HepG2 (cell line): ENCODE data around the gene PADI1. TPM values are rescaled to one million over a fixed set of nuclear protein-coding genes. Genes with fewer than 3 reads are reported as not detected.

Experiments used
- ATAC-seq: fragments of 200-7000 bp; cut with Tn5 transposase; 3 replicates; pipeline ENCODE4 v1.9.1; 2020; ENCODE audit warnings: mild to moderate bottlenecking, moderate library complexity
- BruUV-seq: library from RNA; stranded (reverse); fragments of 400-500 nt; replicated peaks from 2 replicates; lab custom pipeline; 2021; lab: Mats Ljungman, UMichigan
- CTCF ChIA-PET: fragments of 300-600 bp; formaldehyde crosslinking; extraction: SDS; loops from one replicate; lab custom pipeline; 2021; ENCODE audit warnings: low total read pairs, inconsistent platforms, low intra/inter-chr PET ratio; lab: Yijun Ruan, JAX
- POLR2A ChIA-PET: fragments of 350-600 bp; sonication (Branson Sonifier 250); formaldehyde crosslinking; loops from one replicate; lab custom pipeline; 2020; ENCODE audit warnings: antibody characterized with exemption, inconsistent platforms; lab: Yijun Ruan, JAX
- DNase-seq: peaks from one replicate; pipeline ENCODE4 v3.0.0-alpha.2; 2015; ENCODE audit warnings: low spot score
- FAIRE-seq: peaks from 3 replicates; lab custom pipeline; 2011; peaks lifted over from hg19 to GRCh38; lab: Jason Lieb, UNC
- H2AFZ ChIP-seq: one replicate; pipeline ENCODE4 v1.6.1; 2011; ENCODE audit warnings: low read length, inconsistent platforms
- H3K27ac ChIP-seq: fragments of 300-600 bp; 3 replicates; pipeline ENCODE4 v1.8.0; 2011; ENCODE audit warnings: mixed run types, mild to moderate bottlenecking, mixed read lengths, low read length, inconsistent platforms; ENCODE audit not compliant: insufficient read depth; ENCODE audit errors: extremely low read length
- H3K27me3 ChIP-seq, 2 experiments: fragments of 200-600 bp in 1 of 2; 2 replicates in 1 of 2; 3 replicates in 1 of 2; pipeline versions ENCODE4 v1.6.0 to v1.8.0; 2011; ENCODE audit warnings: low read length in 2 of 2, mild to moderate bottlenecking in 2 of 2, moderate library complexity in 2 of 2, inconsistent platforms in 1 of 2; ENCODE audit not compliant: insufficient read depth in 2 of 2, control insufficient read depth in 1 of 2
- H3K36me3 ChIP-seq, 2 experiments: fragments of 200-600 bp in 1 of 2; replicated peaks in 1 of 2; 2 replicates in 1 of 2; 3 replicates in 1 of 2; pipeline versions ENCODE4 v1.5.1 to v1.8.0; 2011; ENCODE audit warnings: low read length in 2 of 2, inconsistent platforms in 1 of 2; ENCODE audit not compliant: insufficient read depth in 2 of 2, control insufficient read depth in 1 of 2
- H3K4me1 ChIP-seq: 2 replicates; pipeline ENCODE4 v1.5.1; 2012; ENCODE audit warnings: low read length, inconsistent platforms; ENCODE audit not compliant: insufficient read depth
- H3K4me2 ChIP-seq: 2 replicates; pipeline ENCODE4 v1.6.0; 2011; ENCODE audit warnings: low read depth, low read length, inconsistent platforms
- H3K4me3 ChIP-seq, 3 experiments: fragments of 200-600 bp in 1 of 3; sonication (generic), shearing (Covaris generic) in 1 of 3; replicated peaks in 1 of 3; 2 replicates each; pipeline ENCODE4 v1.5.1; 2011 to 2016; ENCODE audit warnings: low read length in 3 of 3, inconsistent platforms in 2 of 3, low read depth in 2 of 3, mild to moderate bottlenecking in 2 of 3, control low read depth in 1 of 3, mixed read lengths in 1 of 3; ENCODE audit not compliant: insufficient read depth in 1 of 3
- H3K79me2 ChIP-seq: one replicate; pipeline ENCODE4 v1.6.1; 2011; ENCODE audit warnings: low read length, inconsistent platforms; ENCODE audit not compliant: insufficient read depth
- H3K9ac ChIP-seq: 2 replicates; pipeline ENCODE4 v1.6.0; 2011; ENCODE audit warnings: mild to moderate bottlenecking, low read depth, low read length, inconsistent platforms; ENCODE audit not compliant: insufficient read depth
- H3K9me3 ChIP-seq: 2 replicates; pipeline ENCODE4 v1.5.1; 2012; ENCODE audit warnings: mild to moderate bottlenecking, low read length
- H4K20me1 ChIP-seq: 2 replicates; pipeline ENCODE4 v1.6.0; 2011; ENCODE audit warnings: inconsistent platforms, mild to moderate bottlenecking, low read length, moderate library complexity; ENCODE audit not compliant: insufficient read depth
- BRF2 ChIP-seq: sonication (generic); formaldehyde crosslinking; IDR thresholded peaks from 2 replicates; pipeline ENCODE4 v1.8.1; 2022; ENCODE audit warnings: mild to moderate bottlenecking, missing genetic modification reagents
- CBX1 ChIP-seq: IDR thresholded peaks from one replicate; pipeline ENCODE4 v1.6.1; 2016; ENCODE audit warnings: antibody characterized with exemption, low read depth
- EEA1 ChIP-seq: sonication (generic); formaldehyde crosslinking; IDR thresholded peaks from 2 replicates; pipeline ENCODE4 v1.5.1; 2020; ENCODE audit warnings: mild to moderate bottlenecking, missing genetic modification reagents, borderline replicate concordance
- FOXC1 ChIP-seq: sonication (generic); formaldehyde crosslinking; IDR thresholded peaks from 2 replicates; pipeline ENCODE4 v1.8.0; 2022; ENCODE audit warnings: mild to moderate bottlenecking, missing genetic modification reagents, borderline replicate concordance
- ISX ChIP-seq: sonication (generic); formaldehyde crosslinking; conservative IDR thresholded peaks from 2 replicates; pipeline ENCODE4 v1.5.0; 2020; ENCODE audit warnings: missing genetic modification reagents
- KAT2B ChIP-seq: fragments of 150-350 bp; IDR thresholded peaks from 2 replicates; pipeline ENCODE4 v1.6.1; 2014; ENCODE audit warnings: low read depth, low read length, borderline replicate concordance
- TRIM24 ChIP-seq: sonication (generic); formaldehyde crosslinking; IDR thresholded peaks from 2 replicates; pipeline ENCODE4 v1.8.0; 2022; ENCODE audit warnings: mild to moderate bottlenecking, missing genetic modification reagents
- ZNF343 ChIP-seq: sonication (generic); formaldehyde crosslinking; IDR thresholded peaks from 2 replicates; pipeline ENCODE4 v1.4.0; 2020; ENCODE audit warnings: mild to moderate bottlenecking, missing genetic modification reagents
- ZNF644 ChIP-seq: IDR thresholded peaks from 2 replicates; pipeline ENCODE4 v1.6.1; 2016; ENCODE audit warnings: low read depth
- WGBS: methylation state at CpG from one replicate; pipeline ENCODE4 v1.1.6; 2017; ENCODE audit warnings: low lambda C conversion rate; 5-methylcytosine and 5-hydroxymethylcytosine counted together
- in situ Hi-C: cut with HindIII; loops from 2 replicates; pipeline ENCODE4 v1.10.0; 2017; ENCODE audit warnings: low pct_unique_long_range_greater_than_20kb; ENCODE audit not compliant: extremely low pct_ligation_motif_present
- intact Hi-C: fragments of 100-400 bp; cut with micrococcal nuclease; formaldehyde crosslinking; loops from one replicate; pipeline ENCODE4 v1.10.0; 2022; ENCODE audit not compliant: unreplicated experiment
- polyA plus RNA-seq, 8 experiments: library from polyadenylated mRNA; depleted of rRNA in 3 of 8; stranded (reverse) in 7 of 8; unstranded in 1 of 8; fragments of >200 nt; fragmentation: Illumina TruSeq in 4 of 8; extraction: Trizol in 4 of 8; gene quantifications; 2 replicates each; pipeline versions ENCODE4 v1.2.1 to v1.2.3, GENCODE V29; 2011 to 2016; ENCODE audit warnings: low read depth in 4 of 8, missing spikeins in 1 of 8, mixed read lengths in 1 of 8; ENCODE audit not compliant: insufficient read depth in 1 of 8
- total RNA-seq, 5 experiments: library from RNA; depleted of rRNA; stranded (reverse); fragments of >200 nt; fragmentation: Illumina TruSeq; extraction: Trizol; gene quantifications; 2 replicates each; pipeline ENCODE4 v1.2.3, GENCODE V29; 2016; ENCODE audit warnings: low read depth in 1 of 5

Gene PADI1
- total and polyA plus RNA-seq, 2 of the 13 experiments (the other 11 are each of a cell fraction or from before 2014, with no cell fraction given), result not detected

- TF ChIP-seq ISX (CRISPR knock-in tag), result no peak
Observed at GRCh38 chr1:17163371-17163770, 41.6 kb upstream of the PADI1 start (continued).

GRCh38 chr1:17163789-17164666, 40.9 kb upstream of the PADI1 start:
- in situ Hi-C loops (no loop called here), intact Hi-C loops (no loop called here)
- H3K4me2 ChIP-seq, result no peak overlapping the region
- H2AFZ ChIP-seq, result no peak overlapping the region
- no peak for DNase-seq
- no peak overlapping the region for H3K9ac ChIP-seq
- no peaks in the 10 kb centered on the region for H3K36me3 ChIP-seq
- ChIA-PET CTCF (no interaction called here), POLR2A (no interaction called here)
- no peaks in the 10 kb centered on the region for H3K79me2 ChIP-seq
- no TSS peak for BruUV-seq
- no peaks in the 10 kb centered on the region for H3K9me3 ChIP-seq
- no peak for FAIRE-seq
- H4K20me1 ChIP-seq, result no peaks in the 10 kb centered on the region
- H3K4me1 ChIP-seq, result no peaks in the 10 kb centered on the region
- H3K27me3 ChIP-seq, result 0 out of 5 replicates have a peak, but pooled peaks cover 2 to 8% of the 10 kb centered on the region in 2 experiments
- TF ChIP-seq TRIM24 (CRISPR knock-in tag) (no peak), EEA1 (CRISPR knock-in tag) (no peak), CBX1 (no peak), ZNF343 (CRISPR knock-in tag) (no peak), KAT2B (no peak), ZNF644 (no peak), BRF2 (CRISPR knock-in tag) (no peak), FOXC1 (CRISPR knock-in tag) (no peak)
- TF ChIP-seq, all 625 proteins: peak for 0
- Histone ChIP-seq H3K27ac (no peak overlapping the region), H3K4me3 (no peak overlapping the region)
- WGBS, result 24% methylated on average over 9 of the region's 16 CpGs
- ATAC-seq, result no peak
